ENCODE measurements around the gene MRNIP.

GRCh38 chr5:179862891-179863290 lies 4.3 kb upstream of the MRNIP start:
- no peak for TF ChIP-seq POLR2A (IDR thresholded peaks at IDR 0.05)
- TF ChIP-seq, protein P1, sequence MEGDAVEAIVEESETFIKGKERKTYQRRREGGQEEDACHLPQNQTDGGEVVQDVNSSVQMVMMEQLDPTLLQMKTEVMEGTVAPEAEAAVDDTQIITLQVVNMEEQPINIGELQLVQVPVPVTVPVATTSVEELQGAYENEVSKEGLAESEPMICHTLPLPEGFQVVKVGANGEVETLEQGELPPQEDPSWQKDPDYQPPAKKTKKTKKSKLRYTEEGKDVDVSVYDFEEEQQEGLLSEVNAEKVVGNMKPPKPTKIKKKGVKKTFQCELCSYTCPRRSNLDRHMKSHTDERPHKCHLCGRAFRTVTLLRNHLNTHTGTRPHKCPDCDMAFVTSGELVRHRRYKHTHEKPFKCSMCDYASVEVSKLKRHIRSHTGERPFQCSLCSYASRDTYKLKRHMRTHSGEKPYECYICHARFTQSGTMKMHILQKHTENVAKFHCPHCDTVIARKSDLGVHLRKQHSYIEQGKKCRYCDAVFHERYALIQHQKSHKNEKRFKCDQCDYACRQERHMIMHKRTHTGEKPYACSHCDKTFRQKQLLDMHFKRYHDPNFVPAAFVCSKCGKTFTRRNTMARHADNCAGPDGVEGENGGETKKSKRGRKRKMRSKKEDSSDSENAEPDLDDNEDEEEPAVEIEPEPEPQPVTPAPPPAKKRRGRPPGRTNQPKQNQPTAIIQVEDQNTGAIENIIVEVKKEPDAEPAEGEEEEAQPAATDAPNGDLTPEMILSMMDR (IDR thresholded peaks at IDR 0.05) = no peak
- no peak for TF ChIP-seq POLR2AphosphoS5 (IDR thresholded peaks at IDR 0.05)
- no peak for TF ChIP-seq EP300 (IDR thresholded peaks at IDR 0.05)
